Thymus (tissue), 11 donors: ENCODE data around the gene ARSD. TPM values are rescaled to one million over a fixed set of nuclear protein-coding genes. Genes with fewer than 3 reads are reported as not detected.
"Not testable (repeated sequence)": the region's sequence is repeated elsewhere in the genome, so short reads cannot be mapped to it uniquely, and the experiment has no call there.

Experiments
- DNase-seq, 9 donors: peaks; one replicate each; pipeline ENCODE4 v3.0.0-alpha.2; 2013; ENCODE audit warnings: low spot score in 9 of 9, low read depth in 6 of 9, missing footprints in 1 of 9
- H3K27ac ChIP-seq, 2 donors: one replicate each; pipeline ENCODE4 v1.5.1; 2013; ENCODE audit warnings: control low read depth in 1 of 2, low read depth in 1 of 2, low read length in 1 of 2, mild to moderate bottlenecking in 1 of 2, moderate library complexity in 1 of 2
- H3K27me3 ChIP-seq, 2 donors: one replicate each; pipeline ENCODE4 v1.5.1; 2013; ENCODE audit warnings: low read length in 1 of 2; ENCODE audit not compliant: control insufficient read depth in 2 of 2, insufficient read depth in 1 of 2
- H3K36me3 ChIP-seq, 2 donors: one replicate each; pipeline ENCODE4 v1.5.1; 2013; ENCODE audit warnings: low read length in 1 of 2, mild to moderate bottlenecking in 1 of 2, moderate library complexity in 1 of 2; ENCODE audit not compliant: control insufficient read depth in 2 of 2, insufficient read depth in 2 of 2
- H3K4me1 ChIP-seq, 2 donors: one replicate each; pipeline ENCODE4 v1.5.1; 2013; ENCODE audit warnings: low read length in 2 of 2; ENCODE audit not compliant: control insufficient read depth in 2 of 2, insufficient read depth in 2 of 2
- H3K4me3 ChIP-seq, 2 donors: one replicate each; pipeline ENCODE4 v1.5.1; 2013; ENCODE audit warnings: low read length in 2 of 2, control low read depth in 1 of 2, mild to moderate bottlenecking in 1 of 2
- H3K9me3 ChIP-seq, 2 donors: one replicate each; pipeline ENCODE4 v1.5.1; 2013; ENCODE audit warnings: low read length in 1 of 2, mild to moderate bottlenecking in 1 of 2; ENCODE audit not compliant: control insufficient read depth in 2 of 2, insufficient read depth in 1 of 2
- WGBS: extraction: QIAGEN DNeasy Blood & Tissue Kit; methylation state at CpG from one replicate; pipeline ENCODE4 v1.1.7; 2013; 5-methylcytosine and 5-hydroxymethylcytosine counted together
- polyA plus RNA-seq: library from polyadenylated mRNA; stranded (reverse); fragments of 200-250 nt; gene quantifications from one replicate; pipeline ENCODE4 v1.2.3, GENCODE V29; 2013
- total RNA-seq: library from RNA; stranded (reverse); fragments of 120-200 nt; gene quantifications from one replicate; pipeline ENCODE4 v1.2.4, GENCODE V29; 2013
- donor health status: healthy.

ARSD gene
- total and polyA plus RNA-seq, 2 donors: 3.4 to 5.5 TPM

- Histone ChIP-seq H3K9me3 (peaks cover 0 to 4% of the 10 kb centered on the region in 2 donors), H3K27me3 (no peaks in the 10 kb centered on the region), H3K4me1 (peaks cover 0 to 8% of the 10 kb centered on the region in 2 donors), H3K27ac (no peak overlapping the region), H3K36me3 (no peaks in the 10 kb centered on the region), H3K4me3 (no peak overlapping the region)
- 97% methylated on average over 9 of the region's 9 CpGs for WGBS
- no peak for DNase-seq
Observed at GRCh38 chrX:2901367-2902036, 27.6 kb downstream of the ARSD start.

DNA sequence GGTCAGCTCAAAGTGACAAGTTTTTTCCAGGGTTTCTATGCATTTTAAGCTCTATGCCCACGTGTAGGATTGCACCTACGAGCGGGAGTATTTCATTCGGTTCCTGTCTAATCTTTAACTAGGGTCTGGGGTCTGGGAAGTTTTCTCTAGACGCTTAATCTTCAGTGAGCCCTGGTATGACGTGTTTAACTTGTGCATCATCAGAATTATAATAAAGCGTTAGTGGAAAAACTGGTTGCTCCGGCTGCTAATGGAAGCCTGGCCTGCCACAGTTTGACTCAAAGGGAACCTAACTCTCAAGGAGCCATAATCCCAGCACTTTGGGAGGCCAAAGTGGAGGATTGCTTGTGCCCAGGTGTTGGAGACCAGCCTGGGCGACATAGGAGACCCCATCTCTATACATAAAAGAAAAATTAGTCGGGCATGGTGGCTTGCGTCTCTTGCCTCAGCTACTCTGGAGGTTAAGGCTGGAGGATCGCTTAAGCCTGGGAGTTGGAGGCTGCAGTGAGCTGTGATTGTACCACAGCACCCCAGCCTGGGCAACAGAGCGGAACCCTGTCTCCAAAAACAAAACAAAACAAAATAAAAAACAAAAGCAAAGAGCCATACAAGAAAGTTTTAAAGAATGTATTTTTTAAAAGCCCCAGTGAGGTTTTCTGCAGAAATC, 30.2 kb downstream of the ARSD start:
- Histone ChIP-seq H3K27ac (no peak overlapping the region), H3K4me1 (peaks cover 0 to 8% of the 10 kb centered on the region in 2 donors), H3K4me3 (no peak overlapping the region), H3K36me3 (no peaks in the 10 kb centered on the region), H3K27me3 (no peaks in the 10 kb centered on the region), H3K9me3 (peaks cover 0 to 4% of the 10 kb centered on the region in 2 donors)
- 94% methylated on average over 13 of the region's 13 CpGs for WGBS
- no peak for DNase-seq

GRCh38 chrX:2897690-2898623, 31.2 kb downstream of the ARSD start:
- not testable (repeated sequence) for H3K4me1 ChIP-seq, H3K9me3 ChIP-seq, H3K27me3 ChIP-seq, H3K27ac ChIP-seq, H3K36me3 ChIP-seq, H3K4me3 ChIP-seq
- peak in 1 of 9 donors; percentile 9 for DNase-seq
- WGBS: 24% methylated on average over 22 of the region's 22 CpGs

GRCh38 chrX:2897311-2897689, 31.8 kb downstream of the ARSD start:
- Histone ChIP-seq H3K27ac (no peak overlapping the region), H3K27me3 (no peaks in the 10 kb centered on the region), H3K4me3 (no peak overlapping the region), H3K9me3 (no peaks in the 10 kb centered on the region), H3K4me1 (peaks cover 0 to 8% of the 10 kb centered on the region in 2 donors), H3K36me3 (no peaks in the 10 kb centered on the region)
- no peak for DNase-seq
- WGBS: 90% methylated on average over 12 of the region's 12 CpGs

GRCh38 chrX:2894885-2895292, 34.2 kb downstream of the ARSD start:
- Histone ChIP-seq H3K4me1 (peaks cover 0 to 8% of the 10 kb centered on the region in 2 donors), H3K4me3 (no peak overlapping the region), H3K27ac (no peak overlapping the region), H3K36me3 (no peaks in the 10 kb centered on the region), H3K9me3 (no peaks in the 10 kb centered on the region), H3K27me3 (peaks cover 0 to 6% of the 10 kb centered on the region in 2 donors)
- 90% methylated on average over 9 of the region's 9 CpGs for WGBS
- DNase-seq: no peak

- Histone ChIP-seq H3K4me1 (peaks cover 0 to 4% of the 10 kb centered on the region in 2 donors), H3K4me3 (no peak overlapping the region), H3K27me3 (peaks cover 0 to 7% of the 10 kb centered on the region in 2 donors), H3K27ac (no peak overlapping the region), H3K36me3 (no peaks in the 10 kb centered on the region), H3K9me3 (no peaks in the 10 kb centered on the region)
- DNase-seq: no peak
- 95% methylated on average over 5 of the region's 5 CpGs for WGBS
Observed at GRCh38 chrX:2892816-2893215, 36.3 kb downstream of the ARSD start.

GRCh38 chrX:2890536-2891460, 38.3 kb downstream of the ARSD start:
- DNase-seq, H3K4me1 ChIP-seq, H3K9me3 ChIP-seq, H3K27ac ChIP-seq, H3K27me3 ChIP-seq, H3K36me3 ChIP-seq, H3K4me3 ChIP-seq: not testable (repeated sequence)
- 89% methylated on average over 20 of the region's 22 CpGs for WGBS

- H3K4me3 ChIP-seq: peak overlapping the region; percentile 41 to 47
- WGBS: 37% methylated on average over 15 of the region's 15 CpGs
- not testable (repeated sequence) for H3K36me3 ChIP-seq, H3K27me3 ChIP-seq, H3K4me1 ChIP-seq, H3K9me3 ChIP-seq, H3K27ac ChIP-seq
- peak in 2 of 9 donors; percentile 12 to 31 for DNase-seq
Observed at GRCh38 chrX:2889706-2890490, 39.2 kb downstream of the ARSD start.
